GM18517 (cell line): ENCODE data around the gene IGFBP7.

Experiments
- ATAC-seq: cut with Tn5 transposase; IDR thresholded peaks from one replicate; pipeline ENCODE4 v1.9.1; 2021; ENCODE audit warnings: mild to moderate bottlenecking, moderate library complexity; ENCODE audit not compliant: unreplicated experiment

Gene IGFBP7

DNA sequence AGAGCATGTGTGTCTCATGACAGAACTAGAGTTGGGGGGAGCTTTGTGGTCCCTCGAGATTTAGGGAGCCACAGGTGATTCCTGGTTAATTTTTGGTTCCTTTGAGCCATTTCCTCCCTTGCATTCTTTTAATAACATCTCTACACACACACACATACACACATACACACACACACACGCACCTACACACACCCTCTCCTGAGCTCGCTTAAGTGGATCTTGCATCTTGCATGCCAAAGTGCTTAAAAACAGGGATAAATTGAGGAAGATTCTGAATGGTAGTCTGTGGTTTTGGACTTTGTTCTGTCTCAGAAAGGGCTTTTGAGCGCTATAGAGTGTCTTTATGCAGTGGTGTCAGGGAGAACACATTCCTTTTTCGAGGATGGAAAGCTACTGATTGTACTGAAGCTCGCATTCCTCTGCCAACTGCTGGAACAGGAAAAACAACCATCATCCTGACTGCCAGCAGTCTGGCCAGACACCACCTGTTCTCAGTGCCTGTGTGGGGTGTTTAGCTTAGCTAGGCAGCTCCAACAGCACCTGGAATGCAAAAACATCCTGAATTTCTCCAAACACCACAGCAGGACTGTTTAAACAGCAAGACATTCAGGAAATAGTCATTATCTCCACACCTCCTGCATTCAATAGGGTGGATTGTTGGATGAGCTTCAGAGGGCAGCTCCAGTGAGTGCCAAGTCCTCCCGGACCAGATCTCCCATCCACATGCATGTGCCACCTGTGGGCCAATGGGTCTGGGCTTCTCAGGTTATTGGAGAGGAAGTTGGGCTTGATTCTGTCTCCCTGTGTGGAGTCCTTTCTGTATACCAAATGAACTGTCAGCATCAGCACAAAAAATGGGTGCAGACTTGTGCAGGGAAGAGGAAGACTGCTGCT, 21.9 kb upstream of the IGFBP7 start:
- no peak for ATAC-seq

DNA sequence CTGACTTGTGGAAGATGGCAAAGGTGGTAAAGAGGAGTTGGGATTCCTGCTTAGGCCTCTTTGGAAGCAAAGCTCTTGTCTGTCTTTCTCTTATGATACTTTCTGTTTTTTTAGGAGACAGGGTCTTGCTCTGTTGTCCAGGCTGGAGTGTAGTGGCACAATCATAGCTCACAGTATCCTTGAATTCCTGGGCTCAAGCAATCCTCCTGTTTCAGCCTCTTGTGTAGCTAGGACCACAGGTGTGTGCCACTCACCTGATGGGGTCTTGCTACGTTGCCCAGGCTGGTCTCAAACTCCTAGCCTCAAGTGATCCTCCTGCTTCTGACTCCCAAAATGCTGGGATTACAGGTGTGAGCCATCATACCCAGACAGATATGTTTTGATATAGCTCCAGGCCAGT, 19.3 kb upstream of the IGFBP7 start:
- ATAC-seq = no peak

DNA sequence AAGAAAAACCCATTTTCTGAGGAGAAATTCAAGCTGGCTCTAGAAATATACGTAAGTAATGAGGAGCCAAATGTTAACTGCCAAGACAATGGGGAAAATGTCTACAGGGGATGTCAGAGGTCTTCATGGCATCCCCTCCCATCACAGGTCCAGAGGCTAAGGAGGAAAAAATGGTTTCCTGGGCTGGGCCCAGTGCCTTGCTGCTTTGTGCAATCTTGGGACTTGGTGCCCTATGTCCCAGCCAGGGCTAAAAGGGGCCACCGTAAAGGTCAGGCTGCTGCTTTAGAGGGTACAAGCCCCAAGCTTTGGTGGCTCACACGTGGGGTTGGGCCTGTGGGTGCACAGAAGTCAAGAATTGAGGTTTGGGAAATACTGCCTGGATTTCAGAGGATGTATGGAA, 17.2 kb upstream of the IGFBP7 start:
- no peak for ATAC-seq

DNA sequence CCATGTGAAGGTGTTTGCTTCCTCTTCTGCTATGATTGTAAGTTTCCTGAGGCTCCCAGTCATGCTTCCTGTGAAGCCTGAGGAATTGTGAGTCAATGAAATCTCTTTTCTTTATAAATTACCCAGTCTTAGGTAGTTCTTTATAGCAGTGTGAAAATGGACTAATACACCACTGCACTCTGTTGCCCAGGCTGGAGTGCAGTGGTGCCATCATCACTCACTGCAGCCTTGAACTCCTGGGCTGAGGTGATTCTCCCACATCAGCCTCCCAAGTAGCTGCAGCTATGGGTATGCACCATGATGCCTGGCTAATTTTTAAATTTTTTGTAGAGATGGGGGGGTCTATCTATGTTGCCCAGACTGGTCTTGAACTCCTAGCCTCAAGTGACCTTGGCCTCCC, 15.8 kb upstream of the IGFBP7 start:
- no peak for ATAC-seq

DNA sequence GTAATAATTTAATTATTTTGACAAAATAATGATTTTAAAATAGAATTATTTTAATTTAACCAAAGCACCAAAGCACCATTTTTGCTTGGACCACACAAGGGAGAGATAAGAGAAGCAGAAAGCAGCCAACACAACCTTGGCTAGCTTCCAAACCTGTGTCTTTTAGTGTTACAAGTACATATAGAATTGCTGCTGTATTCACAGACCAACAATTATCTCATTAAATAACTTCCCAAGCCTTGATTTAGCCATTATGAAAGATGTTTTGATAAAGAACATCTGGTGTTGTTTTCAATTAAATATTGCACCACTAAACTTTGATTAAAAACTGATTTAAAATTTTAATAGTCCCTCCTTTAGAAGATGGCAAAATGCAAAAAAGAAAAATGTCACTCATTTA, 14.0 kb upstream of the IGFBP7 start:
- ATAC-seq = no peak

DNA sequence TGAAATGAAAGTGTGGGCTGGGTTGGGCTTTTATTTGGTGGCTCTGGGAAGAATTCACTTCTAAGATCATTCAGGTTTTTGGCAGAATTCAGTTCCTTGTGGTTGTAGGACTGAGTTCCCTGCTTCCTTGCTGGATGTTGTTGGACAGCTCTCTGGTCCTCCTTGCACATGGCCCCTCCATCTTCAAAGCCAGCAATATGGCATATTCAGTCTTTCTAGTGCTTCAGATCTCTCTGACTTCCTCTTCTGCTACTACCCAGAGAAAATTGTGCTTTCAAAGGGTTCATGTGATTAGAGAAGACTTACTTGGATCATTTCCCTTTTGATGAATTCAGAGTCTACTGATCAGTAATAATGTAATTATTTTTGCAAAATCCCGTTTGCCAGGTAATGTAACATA, 12.8 kb upstream of the IGFBP7 start:
- no peak for ATAC-seq

DNA sequence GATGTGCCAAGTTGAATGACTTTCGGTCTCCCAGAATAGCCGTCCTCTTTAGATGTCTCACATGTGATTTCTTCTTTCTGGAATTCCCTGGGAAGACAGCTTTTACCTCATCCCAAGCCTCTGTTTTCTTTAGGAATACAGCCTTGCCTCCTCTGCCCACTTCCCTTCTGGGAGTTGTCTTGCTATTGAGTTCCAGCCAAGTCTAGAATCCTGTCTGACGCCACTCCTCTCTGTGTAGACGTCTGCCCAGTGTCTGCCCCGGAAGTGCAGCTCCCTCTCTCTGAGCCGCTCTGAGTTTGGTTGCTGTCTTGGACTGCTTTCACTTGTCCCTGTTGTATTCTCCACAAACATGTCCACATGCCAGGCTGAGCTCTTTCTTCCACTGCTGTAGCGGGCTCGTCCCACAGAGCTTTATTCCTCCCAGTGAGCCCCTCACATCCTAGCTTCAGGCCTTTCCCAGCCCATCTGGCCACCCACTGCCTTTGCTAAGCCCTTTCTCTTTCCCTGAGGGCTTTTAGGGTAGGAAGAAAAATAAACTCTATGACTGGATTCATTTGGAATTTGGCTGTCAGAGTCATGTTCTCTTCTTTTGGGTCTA, 9.0 kb upstream of the IGFBP7 start:
- no peak for ATAC-seq

DNA sequence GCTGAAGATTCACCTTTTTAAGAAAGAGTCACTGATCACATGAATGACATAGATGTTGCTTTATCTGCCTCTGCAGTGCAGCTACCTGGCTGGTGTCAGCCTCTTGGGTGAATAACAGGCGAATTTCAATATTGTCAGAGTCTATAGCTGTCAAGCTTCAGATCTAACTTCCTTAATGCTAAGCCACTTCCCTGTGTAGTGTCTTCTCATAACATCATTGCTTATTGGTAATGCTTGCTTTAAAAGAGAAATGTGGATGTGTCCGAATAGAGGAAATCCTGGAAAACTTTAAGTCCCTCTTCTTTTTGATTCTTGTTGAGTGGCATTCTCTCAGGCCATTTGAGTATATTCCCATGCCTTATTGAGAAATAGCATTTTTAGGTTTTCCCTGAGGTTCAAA, 7.3 kb upstream of the IGFBP7 start:
- ATAC-seq = no peak

DNA sequence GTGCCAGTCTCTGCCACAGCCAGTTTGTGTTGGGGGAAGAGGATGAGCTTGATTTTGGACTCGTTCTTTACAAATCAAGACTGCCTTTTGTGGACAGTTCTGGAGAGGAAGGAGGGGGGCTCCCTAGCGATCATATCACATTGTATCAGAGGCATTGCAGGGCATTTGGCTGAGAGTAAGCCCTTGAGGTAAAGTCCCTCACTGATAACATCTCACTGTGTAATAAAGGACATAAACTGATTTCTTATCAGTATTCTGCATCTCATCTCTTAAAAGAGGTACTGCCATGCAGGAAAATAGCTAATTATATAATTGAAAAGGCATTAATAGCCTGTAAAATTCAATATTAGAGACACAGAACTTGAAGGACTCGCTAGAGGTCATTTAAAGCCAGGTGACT, 6.1 kb upstream of the IGFBP7 start:
- no peak for ATAC-seq

DNA sequence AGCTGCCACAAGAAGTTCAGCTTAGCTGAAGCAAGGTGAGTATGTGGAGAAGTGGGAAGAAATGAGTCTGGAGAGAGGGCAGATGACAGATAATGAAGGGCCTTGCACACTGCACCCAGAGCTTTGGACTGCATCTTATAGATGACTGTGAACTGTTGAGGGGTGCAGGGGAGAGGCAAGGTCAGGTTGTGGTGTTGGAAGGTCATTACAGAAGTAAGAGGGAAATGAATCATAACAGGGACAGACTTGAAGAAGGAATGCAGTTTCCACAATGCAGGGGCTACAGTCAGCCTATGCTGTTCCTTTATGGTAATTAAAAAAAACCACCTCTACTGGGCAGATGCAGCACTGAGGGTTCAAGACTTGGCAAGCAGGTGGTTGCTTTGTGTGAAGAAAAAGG, 4.8 kb upstream of the IGFBP7 start:
- ATAC-seq = no peak

DNA sequence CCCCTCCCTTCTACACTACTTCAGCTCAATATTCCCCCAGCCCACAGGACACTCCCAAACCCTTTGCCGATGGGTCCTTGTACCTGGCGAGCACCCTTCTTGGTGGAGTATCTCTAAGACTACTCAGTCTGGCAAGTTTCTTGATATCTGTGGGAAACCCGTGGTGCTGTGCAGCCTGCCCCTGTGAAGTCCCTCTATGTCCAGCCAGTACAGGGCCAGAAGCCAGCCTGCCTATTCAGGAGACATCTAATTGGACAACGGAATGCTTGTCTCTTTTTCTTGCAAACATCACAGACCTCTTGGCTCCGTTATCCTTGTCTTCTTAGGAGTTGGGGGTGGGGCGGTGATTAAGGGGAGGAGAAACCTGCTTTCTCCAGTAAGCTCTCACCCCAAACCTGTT, 3.7 kb upstream of the IGFBP7 start:
- no peak for ATAC-seq

DNA sequence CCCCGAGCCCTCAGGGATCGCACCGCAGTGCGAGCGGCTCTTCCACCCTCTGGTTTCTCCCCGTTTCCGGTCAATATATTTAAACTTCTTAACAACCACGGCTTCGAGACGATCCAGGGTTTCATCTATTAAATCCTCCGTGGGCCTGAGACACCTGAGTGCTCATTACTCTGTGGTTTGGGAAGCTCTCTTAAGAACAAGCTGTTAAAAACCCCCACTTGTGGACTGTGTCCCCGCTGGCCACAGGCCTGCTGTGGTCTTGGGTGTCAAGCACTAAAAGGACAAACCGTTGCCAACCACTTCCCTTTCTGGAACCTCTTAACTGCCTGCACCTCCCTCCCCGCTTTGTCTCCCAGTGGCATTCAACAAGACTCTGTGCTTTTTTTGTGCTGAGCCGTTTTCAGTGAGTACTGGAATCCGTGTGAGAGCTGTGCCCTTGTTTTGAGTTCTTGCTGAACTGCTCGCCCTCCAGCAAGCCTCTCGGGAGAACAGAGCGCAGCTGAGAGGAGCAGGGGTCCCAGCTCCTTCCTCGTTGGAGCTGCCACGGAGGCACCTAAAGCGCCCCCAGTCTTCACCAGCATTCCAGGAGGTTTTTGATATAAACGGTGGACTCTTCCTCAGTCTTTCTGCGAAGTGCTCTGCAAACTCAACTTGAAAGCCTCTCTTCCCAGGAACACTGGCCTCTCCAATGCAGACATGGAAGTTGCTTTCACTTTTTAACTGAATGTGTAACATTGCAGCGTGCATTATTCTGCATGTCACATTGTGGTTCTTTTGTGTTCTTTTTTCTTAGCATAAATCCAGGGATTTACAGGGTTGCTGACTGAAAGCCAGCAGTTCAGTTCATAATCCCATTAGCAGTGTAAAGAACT, 691 bp upstream of the IGFBP7 start:
- no peak for ATAC-seq

DNA sequence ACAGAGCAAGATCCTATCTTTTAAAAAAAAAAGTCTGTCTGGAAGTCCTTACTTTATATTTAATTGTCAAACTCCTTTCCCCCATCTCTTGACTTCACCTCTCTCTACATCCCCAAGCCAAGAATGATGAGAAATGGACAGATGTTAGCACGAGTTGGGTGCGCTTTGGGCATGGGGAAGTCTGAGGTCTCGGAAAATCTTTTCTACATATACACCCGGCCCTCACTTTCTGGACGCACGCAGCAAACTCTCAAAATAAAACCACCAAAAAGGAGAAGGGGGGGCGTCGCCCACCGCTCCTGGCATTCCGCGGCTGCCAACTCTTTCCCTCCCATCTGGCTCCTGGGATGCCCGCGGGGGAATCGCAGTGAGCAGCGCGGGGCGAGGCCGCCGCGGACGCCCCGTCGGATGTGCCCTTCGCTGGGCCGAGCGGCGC, 756 bp downstream of the IGFBP7 start:
- ATAC-seq = no peak

DNA sequence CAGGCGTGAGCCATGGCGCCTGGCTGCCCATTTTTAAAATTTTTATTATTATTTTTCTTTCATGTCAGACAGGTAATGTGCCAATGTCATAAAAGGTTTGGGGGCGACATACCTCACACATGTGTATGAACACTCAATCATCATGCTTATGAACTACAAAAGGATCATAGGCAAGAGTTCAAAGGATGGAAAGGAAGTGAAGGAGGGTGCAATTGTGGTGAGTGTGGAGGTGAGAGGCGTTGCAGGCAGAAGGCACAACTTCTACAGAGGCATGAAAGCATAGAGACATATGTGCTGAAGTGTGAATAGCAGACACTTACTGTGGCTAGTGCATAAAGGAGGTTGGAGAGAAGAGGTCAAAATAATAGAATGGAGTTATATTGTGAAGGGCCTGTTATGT, 4.0 kb downstream of the IGFBP7 start:
- no peak for ATAC-seq

DNA sequence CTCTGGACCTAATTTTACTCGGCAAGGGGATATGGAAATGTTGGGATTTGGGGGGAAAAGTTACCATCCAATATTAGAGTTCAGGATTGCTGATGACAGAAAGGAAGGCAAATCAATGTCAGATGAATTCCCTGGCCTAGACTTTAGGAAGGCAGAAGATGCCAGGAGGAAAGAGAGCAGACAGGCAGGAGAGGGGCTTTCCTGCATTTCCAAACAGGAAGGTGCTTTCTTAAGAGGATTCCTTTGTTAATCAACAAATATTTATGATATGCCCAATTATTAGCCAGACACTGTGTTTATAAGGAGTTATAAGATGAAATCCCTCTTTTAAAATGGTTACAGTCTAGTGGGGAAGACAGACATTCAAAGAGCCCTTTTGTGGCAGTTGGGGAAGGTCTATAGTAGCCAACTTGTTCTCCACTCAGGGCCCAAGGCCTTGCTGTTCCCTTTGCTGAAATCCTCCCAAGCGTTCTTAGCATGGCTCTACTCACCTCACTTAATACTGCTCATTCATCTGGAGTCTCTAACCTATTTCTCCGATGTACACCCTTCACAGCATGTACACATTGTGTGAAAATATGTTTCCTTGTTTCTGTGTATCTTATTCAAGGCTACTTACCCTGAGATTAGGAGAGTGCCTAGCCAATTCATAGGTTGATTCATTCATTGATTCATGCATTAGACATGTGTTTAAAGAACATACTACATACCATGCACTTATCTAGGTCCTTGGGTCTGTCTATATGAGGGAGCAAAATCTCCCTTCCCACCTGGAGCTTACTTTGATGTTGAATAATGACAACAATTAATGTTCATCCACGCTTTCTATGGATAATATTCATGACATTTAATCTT, 5.3 kb downstream of the IGFBP7 start:
- no peak for ATAC-seq

DNA sequence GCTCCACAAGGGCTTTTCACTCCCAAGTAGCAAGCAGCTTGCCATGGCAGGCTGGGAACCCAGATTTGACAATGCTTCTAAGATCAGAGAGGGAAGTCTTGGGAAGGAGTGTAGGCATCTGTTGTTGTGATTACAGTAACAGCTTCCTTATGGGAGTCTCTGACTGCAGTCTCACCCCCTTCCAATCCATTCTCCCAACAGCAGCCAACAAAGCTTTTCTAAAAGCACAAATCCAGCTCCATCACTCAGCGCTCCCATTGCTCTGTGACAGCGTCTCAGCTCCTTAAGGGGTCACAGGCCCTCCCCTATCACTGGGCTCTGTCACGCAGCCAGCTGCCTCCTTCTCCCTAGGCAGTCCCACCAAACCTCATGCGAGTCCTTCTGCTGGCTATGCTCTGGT, 7.1 kb downstream of the IGFBP7 start:
- ATAC-seq = no peak

DNA sequence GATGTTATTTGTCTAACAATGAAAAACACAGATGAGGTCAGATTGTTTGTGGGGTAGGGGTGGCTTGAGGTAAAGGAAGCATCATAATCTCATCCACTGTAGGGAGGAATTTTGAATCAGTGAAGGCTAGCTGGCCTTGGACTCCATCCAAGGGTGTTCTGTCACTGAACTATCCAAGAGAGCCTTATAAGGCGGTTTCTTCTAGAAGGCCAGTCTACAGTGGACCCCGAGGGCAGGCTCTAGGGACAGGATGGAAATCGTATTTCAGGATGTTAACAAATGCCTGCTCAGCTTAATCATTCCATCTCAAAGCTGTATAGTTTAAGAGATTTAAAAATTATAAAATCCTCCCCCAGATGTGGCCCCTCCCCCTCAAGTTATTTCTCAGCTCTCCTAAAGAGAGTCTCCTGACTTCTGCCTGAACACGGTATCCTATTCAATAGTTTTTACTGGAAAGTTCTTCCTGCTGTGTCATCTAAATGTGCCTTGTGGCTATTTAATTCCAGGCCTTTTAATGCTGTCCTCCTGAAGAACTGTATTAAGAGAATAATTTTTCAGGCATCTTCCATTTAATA, 8.0 kb downstream of the IGFBP7 start:
- ATAC-seq = no peak

DNA sequence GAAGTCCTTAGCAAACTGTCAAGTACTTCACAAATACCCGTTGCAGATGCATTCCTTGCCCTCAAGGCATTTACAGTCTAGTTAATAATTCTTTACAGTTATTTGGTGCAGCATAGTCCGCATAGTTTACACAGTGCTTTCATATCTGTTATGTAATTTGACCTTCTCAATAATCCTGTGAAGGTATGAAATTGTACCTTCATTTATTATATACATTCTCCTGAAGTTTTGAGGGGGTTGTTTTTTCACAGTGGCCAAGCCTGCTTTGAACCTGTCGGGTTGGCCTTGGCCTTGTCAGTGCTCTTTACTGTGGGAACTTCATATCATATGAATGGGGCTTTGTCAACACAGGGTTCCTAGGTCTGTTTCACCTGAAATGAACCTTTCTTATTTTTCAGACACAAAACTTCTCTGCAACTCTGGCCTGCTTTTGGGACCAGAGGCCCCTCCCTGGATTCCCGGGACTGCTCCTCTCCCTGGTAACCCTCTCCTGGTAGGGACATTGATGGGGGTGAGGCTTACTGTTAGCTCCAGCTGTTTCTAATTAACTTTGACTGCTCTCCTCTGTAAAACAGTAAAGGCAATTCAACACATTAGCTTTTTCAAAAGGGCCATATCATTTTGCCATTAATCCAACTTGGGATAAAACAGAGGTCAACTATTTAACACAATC, 9.1 kb downstream of the IGFBP7 start:
- no peak for ATAC-seq

DNA sequence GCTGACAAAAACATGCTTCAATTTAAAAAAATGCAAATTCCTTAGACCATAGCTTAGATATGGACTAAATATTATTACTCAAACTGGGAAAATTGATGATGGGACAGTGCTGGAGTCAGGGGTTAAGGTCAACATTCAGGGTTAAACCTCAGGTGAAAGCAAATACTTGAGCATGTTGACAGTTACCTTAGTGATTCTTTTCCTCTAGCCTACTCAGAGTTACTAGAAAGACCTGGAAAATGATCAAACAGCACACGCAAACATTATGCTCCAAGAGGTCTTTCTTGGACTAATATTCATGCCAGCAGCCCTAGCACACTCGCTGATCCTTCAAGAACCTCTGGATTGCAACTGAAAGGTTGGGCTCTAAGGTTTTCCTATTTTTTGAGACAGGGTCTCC, 10.8 kb downstream of the IGFBP7 start:
- no peak for ATAC-seq

DNA sequence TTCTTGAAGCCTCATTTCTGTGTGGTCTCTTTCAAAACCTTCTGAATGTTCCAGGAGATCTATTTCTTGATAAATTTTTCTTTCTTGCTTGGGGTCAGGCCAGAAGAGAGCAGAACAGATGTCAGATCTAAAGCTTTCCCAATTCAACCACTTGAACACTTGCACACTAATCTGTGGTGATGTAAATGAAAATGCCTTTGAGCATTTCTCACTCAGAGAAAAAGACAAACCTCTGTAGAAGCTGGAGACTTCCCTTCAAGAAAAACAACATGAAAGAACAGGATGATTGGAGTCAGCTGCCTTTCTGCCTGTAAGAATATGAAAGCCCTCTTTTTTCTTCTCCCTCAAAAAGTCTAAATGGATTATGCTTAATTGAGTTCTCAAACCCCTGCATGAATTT, 11.2 kb downstream of the IGFBP7 start:
- ATAC-seq = no peak
